MM.1S (cell line): ENCODE measurements around the gene NOS3.

Experiments
- DNase-seq: peaks from one replicate; pipeline ENCODE4 v3.0.0-alpha.2; 2015
- H2AFZ ChIP-seq: fragments of 300-600 bp; sonication (generic); 2 replicates; pipeline ENCODE4 v1.6.0; 2016; ENCODE audit warnings: antibody characterized with exemption, low read length
- H3F3A ChIP-seq: fragments of 300-600 bp; sonication (generic); 2 replicates; pipeline ENCODE4 v1.6.1; 2016; ENCODE audit warnings: mild to moderate bottlenecking, antibody characterized with exemption, low read length, moderate library complexity, mixed read lengths; ENCODE audit not compliant: insufficient read depth
- H3K27ac ChIP-seq: fragments of 300-600 bp; sonication (generic); 2 replicates; pipeline ENCODE4 v1.5.1; 2016; ENCODE audit warnings: mild to moderate bottlenecking, low read length
- H3K27me3 ChIP-seq: fragments of 300-600 bp; sonication (generic); replicated peaks from 2 replicates; pipeline ENCODE4 v1.6.0; 2016; ENCODE audit warnings: low read length; ENCODE audit not compliant: insufficient read depth
- H3K36me3 ChIP-seq: fragments of 300-600 bp; sonication (generic); replicated peaks from 2 replicates; pipeline ENCODE4 v1.6.1; 2016; ENCODE audit warnings: mild to moderate bottlenecking, low read length, mixed read lengths; ENCODE audit not compliant: insufficient read depth
- H3K4me1 ChIP-seq: fragments of 300-600 bp; sonication (generic); 2 replicates; pipeline ENCODE4 v1.6.1; 2016; ENCODE audit warnings: low read length, mixed read lengths
- H3K4me2 ChIP-seq: fragments of 300-600 bp; sonication (generic); 2 replicates; pipeline ENCODE4 v1.6.0; 2016; ENCODE audit warnings: low read depth, low read length
- H3K4me3 ChIP-seq: fragments of 300-600 bp; sonication (generic); 2 replicates; pipeline ENCODE4 v1.5.1; 2016; ENCODE audit warnings: low read length, mixed read lengths
- H3K79me2 ChIP-seq: fragments of 300-600 bp; sonication (generic); 2 replicates; pipeline ENCODE4 v1.6.1; 2016; ENCODE audit warnings: mixed run types, low read length, mixed read lengths
- H3K9ac ChIP-seq: fragments of 300-600 bp; sonication (generic); 2 replicates; pipeline ENCODE4 v1.6.1; 2016; ENCODE audit warnings: low read length, mixed read lengths
- H3K9me2 ChIP-seq: fragments of 300-600 bp; sonication (generic); replicated peaks from 2 replicates; pipeline ENCODE4 v1.6.1; 2016; ENCODE audit warnings: mild to moderate bottlenecking, low read length, mixed read lengths; ENCODE audit not compliant: insufficient read depth
- H3K9me3 ChIP-seq: fragments of 300-600 bp; sonication (generic); replicated peaks from 2 replicates; pipeline ENCODE4 v1.6.1; 2016; ENCODE audit warnings: mild to moderate bottlenecking, low read length, mixed read lengths; ENCODE audit not compliant: insufficient read depth
- H4K20me1 ChIP-seq: fragments of 300-600 bp; sonication (generic); 2 replicates; pipeline ENCODE4 v1.6.1; 2016; ENCODE audit warnings: mild to moderate bottlenecking, low read length, moderate library complexity, mixed read lengths; ENCODE audit not compliant: insufficient read depth
- EZH2 ChIP-seq: fragments of 300-600 bp; sonication (generic); optimal IDR thresholded peaks from 2 replicates; pipeline ENCODE3; 2017; ENCODE audit warnings: low read depth, mild to moderate bottlenecking, antibody characterized with exemption, low read length, mixed read lengths
- EZH2phosphoT487 ChIP-seq: fragments of 300-600 bp; sonication (generic); IDR thresholded peaks from 2 replicates; pipeline ENCODE4 v1.6.1; 2018; ENCODE audit warnings: antibody characterized with exemption, low read length
- TF ChIP-seq, protein P1 (sequence below): fragments of 300-600 bp; sonication (generic); IDR thresholded peaks from 2 replicates; pipeline ENCODE4 v1.5.1; 2016; ENCODE audit warnings: antibody characterized with exemption, low read length, mixed read lengths

NOS3 gene

DNA sequence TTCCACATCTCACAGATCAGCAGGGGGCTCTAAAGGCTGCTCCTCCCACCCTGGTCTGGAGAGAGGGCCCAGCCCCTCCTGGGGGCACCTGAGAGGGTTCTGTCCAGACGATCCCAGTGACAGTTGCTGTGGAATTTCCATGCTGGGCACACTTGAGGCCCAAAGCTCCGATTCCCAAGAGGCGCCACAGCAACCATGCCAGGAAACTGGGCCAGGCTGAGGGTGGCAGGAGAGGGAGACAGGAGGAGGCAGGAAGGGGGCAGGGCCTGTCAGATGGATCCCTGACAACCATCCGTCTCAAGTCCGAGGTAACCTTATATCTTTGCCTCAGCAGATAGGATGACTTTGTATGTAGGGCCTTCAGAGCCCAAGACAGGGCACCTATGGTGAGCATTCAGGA is 4.3 kb upstream of the NOS3 start:
- Histone ChIP-seq H3K9me3 (no peaks in the 10 kb centered on the region), H3K79me2 (no peaks in the 10 kb centered on the region), H3K27me3 (peaks cover 64% of the 10 kb centered on the region), H3K4me1 (no peaks in the 10 kb centered on the region), H3K36me3 (no peaks in the 10 kb centered on the region), H3F3A (no peaks in the 10 kb centered on the region), H3K9me2 (no peaks in the 10 kb centered on the region), H3K27ac (no peak overlapping the region), H3K9ac (no peak overlapping the region), H4K20me1 (no peaks in the 10 kb centered on the region; the same call in 1 of the 2 replicates), H3K4me2 (no peak overlapping the region), H3K4me3 (no peak overlapping the region), H2AFZ (no peak overlapping the region)
- TF ChIP-seq, protein P1, sequence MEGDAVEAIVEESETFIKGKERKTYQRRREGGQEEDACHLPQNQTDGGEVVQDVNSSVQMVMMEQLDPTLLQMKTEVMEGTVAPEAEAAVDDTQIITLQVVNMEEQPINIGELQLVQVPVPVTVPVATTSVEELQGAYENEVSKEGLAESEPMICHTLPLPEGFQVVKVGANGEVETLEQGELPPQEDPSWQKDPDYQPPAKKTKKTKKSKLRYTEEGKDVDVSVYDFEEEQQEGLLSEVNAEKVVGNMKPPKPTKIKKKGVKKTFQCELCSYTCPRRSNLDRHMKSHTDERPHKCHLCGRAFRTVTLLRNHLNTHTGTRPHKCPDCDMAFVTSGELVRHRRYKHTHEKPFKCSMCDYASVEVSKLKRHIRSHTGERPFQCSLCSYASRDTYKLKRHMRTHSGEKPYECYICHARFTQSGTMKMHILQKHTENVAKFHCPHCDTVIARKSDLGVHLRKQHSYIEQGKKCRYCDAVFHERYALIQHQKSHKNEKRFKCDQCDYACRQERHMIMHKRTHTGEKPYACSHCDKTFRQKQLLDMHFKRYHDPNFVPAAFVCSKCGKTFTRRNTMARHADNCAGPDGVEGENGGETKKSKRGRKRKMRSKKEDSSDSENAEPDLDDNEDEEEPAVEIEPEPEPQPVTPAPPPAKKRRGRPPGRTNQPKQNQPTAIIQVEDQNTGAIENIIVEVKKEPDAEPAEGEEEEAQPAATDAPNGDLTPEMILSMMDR, result no peak
- TF ChIP-seq EZH2 (no peak), EZH2phosphoT487 (no peak)
- DNase-seq, result no peak

DNA sequence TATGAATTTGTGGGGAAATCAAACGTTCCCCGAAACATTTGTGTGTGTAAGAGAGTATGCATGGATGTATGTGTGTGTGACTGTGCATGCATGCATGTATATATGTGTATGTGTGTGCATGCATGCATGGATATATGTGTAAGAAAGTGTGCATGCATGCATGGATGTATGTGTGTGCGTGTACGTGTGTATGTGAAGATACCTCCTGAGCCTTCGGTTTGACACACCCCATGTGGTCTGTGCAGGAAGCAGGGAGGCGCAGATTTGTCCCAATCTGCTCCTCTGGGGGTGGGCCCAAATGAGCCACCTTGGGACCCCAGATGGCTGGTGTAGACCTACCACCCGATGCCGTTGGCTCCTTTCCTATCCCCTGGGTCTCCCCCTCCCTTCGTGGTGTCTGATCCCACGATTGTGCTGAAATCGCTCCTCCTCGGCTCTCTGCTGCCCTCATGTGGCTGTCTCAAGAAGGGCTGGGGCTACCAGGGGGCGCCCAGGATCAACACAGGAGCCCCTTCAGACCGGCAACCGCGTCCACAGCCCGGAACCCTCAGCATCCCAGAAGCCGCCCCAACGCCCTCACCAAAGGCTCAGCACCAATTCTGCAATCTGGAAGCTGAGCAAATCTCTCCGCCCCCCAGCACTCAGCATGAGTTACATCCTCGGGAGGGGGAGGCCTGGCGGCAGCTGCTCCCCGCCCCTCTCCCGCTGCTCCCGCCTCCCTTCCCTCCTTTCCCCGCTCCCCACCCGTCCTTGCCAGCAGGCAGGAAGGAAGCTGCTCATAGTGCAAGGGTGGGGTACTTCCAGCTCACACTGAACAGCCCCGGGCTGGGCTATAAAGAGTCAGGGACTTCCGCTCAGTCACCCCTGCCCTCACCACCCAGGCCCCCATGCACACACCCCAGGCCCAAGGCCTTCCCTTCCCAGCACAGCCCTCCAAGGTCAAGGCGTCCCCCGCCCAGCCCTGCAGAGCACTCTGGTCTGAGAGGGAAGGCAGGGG is 2.3 kb upstream of the NOS3 start:
- Histone ChIP-seq H3F3A (no peaks in the 10 kb centered on the region), H3K9ac (no peak overlapping the region), H3K9me2 (no peaks in the 10 kb centered on the region), H3K9me3 (no peaks in the 10 kb centered on the region), H3K4me1 (no peaks in the 10 kb centered on the region), H3K36me3 (no peaks in the 10 kb centered on the region), H3K27me3 (peaks cover 49% of the 10 kb centered on the region), H3K4me2 (peak overlapping the region; percentile 30; the same call in 1 of the 2 replicates), H3K79me2 (no peaks in the 10 kb centered on the region), H3K4me3 (no peak overlapping the region), H2AFZ (no peak overlapping the region), H4K20me1 (no peaks in the 10 kb centered on the region; the same call in 1 of the 2 replicates), H3K27ac (no peak overlapping the region)
- TF ChIP-seq EZH2phosphoT487, result no peak
- TF ChIP-seq, protein P1, result peak; percentile 96
- no peak for TF ChIP-seq EZH2
- peak; percentile 53 for DNase-seq

DNA sequence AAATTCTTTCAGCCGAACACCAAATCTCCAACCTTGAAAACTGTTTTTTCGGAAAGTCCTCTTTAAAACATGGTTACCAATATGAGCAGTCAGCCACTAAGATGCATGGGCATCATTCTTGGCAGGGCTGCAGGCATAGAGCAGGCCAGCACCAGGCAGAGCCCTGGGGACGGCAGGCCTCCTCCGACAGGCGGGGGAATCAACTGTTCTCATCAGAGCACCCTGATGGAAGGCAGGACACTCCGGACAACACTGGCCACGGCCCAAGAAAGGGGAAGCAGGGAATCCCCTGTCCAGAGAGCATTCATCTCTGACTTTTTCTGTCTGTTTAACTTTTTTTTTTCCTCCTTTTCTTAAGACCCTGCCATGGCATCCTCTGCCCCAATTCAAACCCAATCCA is 1.4 kb upstream of the NOS3 start:
- no peak overlapping the region for H3K9ac ChIP-seq
- no peak overlapping the region for H3K27ac ChIP-seq
- TF ChIP-seq, protein P1, result no peak
- TF ChIP-seq EZH2phosphoT487 (no peak), EZH2 (no peak)
- no peak overlapping the region for H3K4me3 ChIP-seq
- H3K9me2 ChIP-seq, result no peaks in the 10 kb centered on the region
- peaks cover 45% of the 10 kb centered on the region for H3K27me3 ChIP-seq
- DNase-seq, result no peak
- no peaks in the 10 kb centered on the region for H3K79me2 ChIP-seq
- H3K9me3 ChIP-seq, result no peaks in the 10 kb centered on the region
- no peaks in the 10 kb centered on the region for H3K36me3 ChIP-seq
- no peak overlapping the region for H2AFZ ChIP-seq
- no peaks in the 10 kb centered on the region; the same call in 1 of the 2 replicates for H4K20me1 ChIP-seq
- H3F3A ChIP-seq, result no peaks in the 10 kb centered on the region
- H3K4me1 ChIP-seq, result no peaks in the 10 kb centered on the region
- H3K4me2 ChIP-seq, result no peak overlapping the region
